WI38 (cell line): Measurements from ENCODE around the gene PYGL.

ENCODE experiments used
- H3K4me3 ChIP-seq: 2 replicates; pipeline ENCODE4 v1.5.1; 2011; ENCODE audit warnings: low read depth, mild to moderate bottlenecking, control low read depth, low read length
- TF ChIP-seq, protein P1 (sequence below): IDR thresholded peaks from 2 replicates; pipeline ENCODE4 v1.5.1; 2012; ENCODE audit warnings: low read depth, mild to moderate bottlenecking, control low read depth, low read length

The PYGL gene

DNA sequence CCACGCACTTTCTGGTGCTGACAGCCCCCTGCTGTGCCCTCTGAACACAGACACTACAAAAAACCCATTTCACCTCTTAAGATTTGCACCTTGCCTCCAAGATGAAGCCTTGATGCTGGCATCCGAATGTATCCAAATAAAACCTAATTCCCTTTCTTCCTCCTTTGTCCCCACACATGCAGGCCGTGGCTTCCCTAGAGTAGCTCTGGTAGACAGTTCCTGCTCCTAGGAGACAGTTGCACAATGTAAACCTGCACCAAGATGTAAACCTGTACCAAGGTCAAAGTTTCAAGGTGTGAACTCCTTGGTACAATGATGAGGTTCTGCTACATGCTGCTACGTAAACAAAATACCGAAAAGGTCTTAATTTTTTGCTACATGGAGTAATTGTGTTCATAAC lies 73.1 kb downstream of the PYGL start:
- TF ChIP-seq, protein P1, sequence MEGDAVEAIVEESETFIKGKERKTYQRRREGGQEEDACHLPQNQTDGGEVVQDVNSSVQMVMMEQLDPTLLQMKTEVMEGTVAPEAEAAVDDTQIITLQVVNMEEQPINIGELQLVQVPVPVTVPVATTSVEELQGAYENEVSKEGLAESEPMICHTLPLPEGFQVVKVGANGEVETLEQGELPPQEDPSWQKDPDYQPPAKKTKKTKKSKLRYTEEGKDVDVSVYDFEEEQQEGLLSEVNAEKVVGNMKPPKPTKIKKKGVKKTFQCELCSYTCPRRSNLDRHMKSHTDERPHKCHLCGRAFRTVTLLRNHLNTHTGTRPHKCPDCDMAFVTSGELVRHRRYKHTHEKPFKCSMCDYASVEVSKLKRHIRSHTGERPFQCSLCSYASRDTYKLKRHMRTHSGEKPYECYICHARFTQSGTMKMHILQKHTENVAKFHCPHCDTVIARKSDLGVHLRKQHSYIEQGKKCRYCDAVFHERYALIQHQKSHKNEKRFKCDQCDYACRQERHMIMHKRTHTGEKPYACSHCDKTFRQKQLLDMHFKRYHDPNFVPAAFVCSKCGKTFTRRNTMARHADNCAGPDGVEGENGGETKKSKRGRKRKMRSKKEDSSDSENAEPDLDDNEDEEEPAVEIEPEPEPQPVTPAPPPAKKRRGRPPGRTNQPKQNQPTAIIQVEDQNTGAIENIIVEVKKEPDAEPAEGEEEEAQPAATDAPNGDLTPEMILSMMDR, result no peak
- no peak overlapping the region for H3K4me3 ChIP-seq

- TF ChIP-seq, protein P1, result no peak
- no peak overlapping the region for H3K4me3 ChIP-seq
Measured at GRCh38 chr14:50865391-50866076, 78.7 kb downstream of the PYGL start.

GRCh38 chr14:50864946-50865345 lies 79.3 kb downstream of the PYGL start:
- TF ChIP-seq, protein P1, result no peak
- H3K4me3 ChIP-seq, result no peak overlapping the region

DNA sequence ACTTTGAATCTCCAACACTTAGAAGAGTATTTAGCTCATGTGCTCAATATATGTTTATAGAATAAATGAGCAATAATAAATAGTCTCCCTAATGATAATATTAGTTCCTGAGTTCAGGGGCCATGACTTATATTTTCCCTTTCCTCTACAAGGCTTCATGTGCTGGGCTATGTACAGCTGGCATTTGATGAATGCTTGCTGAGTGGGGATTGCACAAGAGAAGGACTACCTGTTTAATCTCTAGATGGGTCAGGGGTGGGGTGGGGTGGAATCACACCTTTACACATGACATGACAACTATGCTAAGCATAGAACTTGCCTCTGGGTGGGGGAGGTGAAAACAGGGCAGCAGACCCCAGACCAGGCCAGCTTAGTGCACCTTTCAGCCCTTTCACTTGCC lies 80.0 kb downstream of the PYGL start:
- no peak overlapping the region for H3K4me3 ChIP-seq
- TF ChIP-seq, protein P1, result no peak

GRCh38 chr14:50862036-50862570 lies 82.2 kb downstream of the PYGL start:
- TF ChIP-seq, protein P1, result no peak
- H3K4me3 ChIP-seq, result no peak overlapping the region

GRCh38 chr14:50860478-50861086 lies 83.7 kb downstream of the PYGL start:
- H3K4me3 ChIP-seq, result peak overlapping the region; percentile 56
- TF ChIP-seq, protein P1, result peak; percentile 57

DNA sequence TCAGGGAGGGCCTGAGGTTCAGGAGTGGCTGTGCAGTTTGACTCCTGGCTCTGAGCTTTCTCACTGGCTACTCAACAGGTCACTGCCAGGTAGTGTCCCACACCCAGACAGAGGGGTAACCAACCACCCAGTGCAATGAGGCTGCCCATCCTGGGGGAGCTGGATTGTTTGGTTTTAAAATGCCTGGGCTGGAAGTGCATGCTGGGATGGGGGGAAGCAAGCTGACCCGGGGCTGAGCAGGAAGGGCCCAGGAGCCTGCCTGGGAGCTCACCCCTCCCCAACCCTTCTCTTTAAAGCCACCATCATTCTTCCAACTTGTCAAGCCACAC lies 85.0 kb downstream of the PYGL start:
- peak overlapping the region; percentile 56 for H3K4me3 ChIP-seq
- TF ChIP-seq, protein P1, result no peak
